ENCODE measurements around the gene LYZL1.
"Not testable (repeated sequence)": the region's sequence is repeated elsewhere in the genome, so short reads cannot be mapped to it uniquely, and the experiment has no call there.

Gene LYZL1

GRCh38 chr10:29288906-29289305 lies at the start of gene LYZL1:
Gene LYZL1, plus strand, starts transcription at chr10:29289070. Its CDS starts 2,798 bp downstream, at chr10:29291868.
- not testable (repeated sequence) for DNase-seq (ENCODE audit: low read depth in 2 of 2)

GRCh38 chr10:29239569-29240472 lies 49.0 kb upstream of the LYZL1 start:
- no peak for DNase-seq (ENCODE audit: low read depth in 2 of 2)

- no peak for DNase-seq (ENCODE audit: low read depth in 2 of 2)
Measured at GRCh38 chr10:29240986-29241660, 47.7 kb upstream of the LYZL1 start.

GRCh38 chr10:29241925-29242324 lies 46.9 kb upstream of the LYZL1 start:
- no peak for DNase-seq (ENCODE audit: low read depth in 2 of 2)

GRCh38 chr10:29243066-29243465 lies 45.8 kb upstream of the LYZL1 start:
- DNase-seq (ENCODE audit: low read depth in 2 of 2), result no peak

GRCh38 chr10:29243750-29244149 lies 45.1 kb upstream of the LYZL1 start:
- no peak for DNase-seq (ENCODE audit: low read depth in 2 of 2)

GRCh38 chr10:29244978-29245377 lies 43.9 kb upstream of the LYZL1 start:
- DNase-seq (ENCODE audit: low read depth in 2 of 2), result no peak

GRCh38 chr10:29245476-29245875 lies 43.4 kb upstream of the LYZL1 start:
- DNase-seq (ENCODE audit: low read depth in 2 of 2), result no peak

- DNase-seq (ENCODE audit: low read depth in 2 of 2), result no peak
Measured at GRCh38 chr10:29246449-29246848, 42.4 kb upstream of the LYZL1 start.

GRCh38 chr10:29248158-29248557 lies 40.7 kb upstream of the LYZL1 start:
- DNase-seq (ENCODE audit: low read depth in 2 of 2), result no peak

- DNase-seq (ENCODE audit: low read depth in 2 of 2), result no peak
Measured at GRCh38 chr10:29249018-29249417, 39.9 kb upstream of the LYZL1 start.

- no peak for DNase-seq (ENCODE audit: low read depth in 2 of 2)
Measured at GRCh38 chr10:29250066-29250465, 38.8 kb upstream of the LYZL1 start.

GRCh38 chr10:29252811-29253689 lies 35.8 kb upstream of the LYZL1 start:
- no peak for DNase-seq (ENCODE audit: low read depth in 2 of 2)

GRCh38 chr10:29253690-29254029 lies 35.2 kb upstream of the LYZL1 start:
- DNase-seq (ENCODE audit: low read depth in 2 of 2), result no peak

- no peak for DNase-seq (ENCODE audit: low read depth in 2 of 2)
Measured at GRCh38 chr10:29254123-29255046, 34.5 kb upstream of the LYZL1 start.

- DNase-seq (ENCODE audit: low read depth in 2 of 2), result no peak
Measured at GRCh38 chr10:29255104-29255503, 33.8 kb upstream of the LYZL1 start.

GRCh38 chr10:29256019-29256418 lies 32.9 kb upstream of the LYZL1 start:
- no peak for DNase-seq (ENCODE audit: low read depth in 2 of 2)

GRCh38 chr10:29256586-29256985 lies 32.3 kb upstream of the LYZL1 start:
- DNase-seq (ENCODE audit: low read depth in 2 of 2), result no peak

GRCh38 chr10:29257106-29257783 lies 31.6 kb upstream of the LYZL1 start:
- DNase-seq (ENCODE audit: low read depth in 2 of 2), result no peak

GRCh38 chr10:29257784-29258135 lies 31.1 kb upstream of the LYZL1 start:
- no peak for DNase-seq (ENCODE audit: low read depth in 2 of 2)

GRCh38 chr10:29259498-29259897 lies 29.4 kb upstream of the LYZL1 start:
- DNase-seq (ENCODE audit: low read depth in 2 of 2), result no peak

All from activated CD8-positive, alpha-beta memory T cell treated with anti-CD3 and anti-CD28 coated beads for 4 hours (primary cell).